SK-N-MC (cell line): ENCODE results near the gene TNNC1.

ENCODE experiments used
- EZH2 ChIP-seq: fragments of 200-600 bp; sonication (generic); IDR thresholded peaks from one replicate; pipeline ENCODE4 v1.6.1; 2017; ENCODE audit warnings: antibody characterized with exemption
- POLR2AphosphoS5 ChIP-seq: IDR thresholded peaks from 2 replicates; pipeline ENCODE4 v1.6.1; 2012; ENCODE audit warnings: mild to moderate bottlenecking, low read depth, low read length, borderline replicate concordance

DNA sequence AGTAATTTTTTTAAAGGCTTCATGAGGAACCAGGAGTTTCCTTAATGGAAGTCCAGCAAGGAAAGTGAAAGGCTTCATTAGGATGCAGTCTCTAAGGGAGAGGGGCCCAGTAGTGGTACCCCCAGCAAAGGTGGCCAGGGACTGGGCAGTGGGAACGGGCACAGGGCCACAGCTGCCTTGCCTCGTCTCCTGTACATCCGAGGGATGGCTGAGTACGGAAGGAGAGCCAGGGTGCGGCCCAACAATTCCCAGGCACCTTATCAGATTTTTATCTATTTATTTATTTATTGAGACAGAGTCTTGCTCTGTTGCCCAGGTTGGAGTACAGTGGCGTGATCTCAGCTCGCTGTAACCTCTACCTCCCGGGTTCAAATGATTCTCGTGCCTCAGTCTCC lies 23.4 kb downstream of the TNNC1 start:
- no peak for TF ChIP-seq POLR2AphosphoS5
- no peak for TF ChIP-seq EZH2
